Right lobe of liver (tissue), 6 donors: ENCODE data around the gene CEP72. TPM values are rescaled to one million over a fixed set of nuclear protein-coding genes. Genes with fewer than 3 reads are reported as not detected.
A peak's percentile ranks its signal among the peaks of the same experiment; 100 is the strongest.

Experiments used
- ATAC-seq, 4 donors: fragments of 200-7000 bp; cut with Tn5 transposase; one replicate each; pipeline ENCODE4 v1.9.1; 2020; ENCODE audit warnings: mild to moderate bottlenecking in 4 of 4, moderate library complexity in 4 of 4
- DNase-seq, 3 donors: peaks; one replicate each; pipeline ENCODE4 v3.0.0-alpha.2; 2020
- H3K27ac ChIP-seq, 3 donors: fragments of 200-600 bp; one replicate each; pipeline ENCODE4 v1.8.0; 2022
- H3K27me3 ChIP-seq, 2 donors: fragments of 200-600 bp; one replicate each; pipeline ENCODE4 v1.8.0; 2022
- H3K36me3 ChIP-seq, 4 donors: fragments of 200-600 bp; sonication (generic) in 1 of 4; one replicate each; pipeline versions ENCODE4 v1.5.1 to v1.8.0; 2017 to 2022; ENCODE audit warnings: control low read depth in 1 of 4
- H3K4me1 ChIP-seq, 4 donors: fragments of 200-600 bp; sonication (generic) in 1 of 4; one replicate each; pipeline versions ENCODE4 v1.5.1 to v1.8.0; 2017 to 2022; ENCODE audit warnings: control low read depth in 1 of 4
- H3K4me3 ChIP-seq, 3 donors: fragments of 200-600 bp; one replicate each; pipeline ENCODE4 v1.8.0; 2022
- H3K9me3 ChIP-seq, 4 donors: fragments of 200-600 bp; sonication (generic) in 1 of 4; one replicate each; pipeline versions ENCODE4 v1.5.1 to v1.8.0; 2017 to 2022; ENCODE audit warnings: control low read depth in 1 of 4
- POLR2A ChIP-seq: fragments of 450-650 bp; IDR thresholded peaks from one replicate; pipeline ENCODE4 v1.6.1; 2017; ENCODE audit warnings: antibody characterized with exemption, mild to moderate bottlenecking
- WGBS: methylation state at CpG from one replicate; pipeline ENCODE4 v1.1.6; 2018; ENCODE audit warnings: low coverage, low lambda C conversion rate; ENCODE audit not compliant: insufficient coverage; ENCODE audit errors: missing lambda C conversion rate; 5-methylcytosine and 5-hydroxymethylcytosine counted together
- intact Hi-C, 2 donors: fragments of 100-400 bp; cut with DNase I; formaldehyde crosslinking; loops; one replicate each; pipeline versions ENCODE4 v1.11.2 to v1.14.1; 2022
- total RNA-seq, 6 experiments: library from RNA; depleted of rRNA in 2 of 6; stranded (reverse); fragments of >200 nt in 2 of 6; fragmentation: NEBNext Ultra II Directional in 3 of 6; extraction: Animal tissue kit (Norgen Biotek cat#: 25700) in 3 of 6; gene quantifications; one replicate each; pipeline versions ENCODE4 v1.1.0 to v1.2.4, GENCODE V29; 2016 to 2023
- TF ChIP-seq, protein P1 (sequence below), 4 donors: fragments of 200-600 bp in 3 of 4; fragments of 450-650 bp in 1 of 4; IDR thresholded peaks; one replicate each; pipeline versions ENCODE4 v1.5.1 to v1.8.0; 2016 to 2022; ENCODE audit warnings: antibody characterized with exemption in 4 of 4, mild to moderate bottlenecking in 2 of 4
- donor health status: DM: no; HTN: yes; CAD: no.
- donor health status: DM: no; HTN: no; CAD: no.
- donor health status: DM: no; HTN: no; CAD: no.
- donor health status: DM: no; HTN: yes; CAD: no.
- donor health status: DM: no; HTN: yes; CAD: no.

Gene CEP72
- total RNA-seq, 6 experiments from 2014 or later, result 3.4 to 6.0 (median 4.2) TPM

GRCh38 chr5:582936-583635 lies 29.1 kb upstream of the CEP72 start:
- 63% methylated on average over 14 of the region's 24 CpGs for WGBS
- no peak for TF ChIP-seq POLR2A
- TF ChIP-seq, protein P1, sequence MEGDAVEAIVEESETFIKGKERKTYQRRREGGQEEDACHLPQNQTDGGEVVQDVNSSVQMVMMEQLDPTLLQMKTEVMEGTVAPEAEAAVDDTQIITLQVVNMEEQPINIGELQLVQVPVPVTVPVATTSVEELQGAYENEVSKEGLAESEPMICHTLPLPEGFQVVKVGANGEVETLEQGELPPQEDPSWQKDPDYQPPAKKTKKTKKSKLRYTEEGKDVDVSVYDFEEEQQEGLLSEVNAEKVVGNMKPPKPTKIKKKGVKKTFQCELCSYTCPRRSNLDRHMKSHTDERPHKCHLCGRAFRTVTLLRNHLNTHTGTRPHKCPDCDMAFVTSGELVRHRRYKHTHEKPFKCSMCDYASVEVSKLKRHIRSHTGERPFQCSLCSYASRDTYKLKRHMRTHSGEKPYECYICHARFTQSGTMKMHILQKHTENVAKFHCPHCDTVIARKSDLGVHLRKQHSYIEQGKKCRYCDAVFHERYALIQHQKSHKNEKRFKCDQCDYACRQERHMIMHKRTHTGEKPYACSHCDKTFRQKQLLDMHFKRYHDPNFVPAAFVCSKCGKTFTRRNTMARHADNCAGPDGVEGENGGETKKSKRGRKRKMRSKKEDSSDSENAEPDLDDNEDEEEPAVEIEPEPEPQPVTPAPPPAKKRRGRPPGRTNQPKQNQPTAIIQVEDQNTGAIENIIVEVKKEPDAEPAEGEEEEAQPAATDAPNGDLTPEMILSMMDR (IDR thresholded peaks at IDR 0.05), result no peak
- Histone ChIP-seq H3K27ac (no peak overlapping the region), H3K4me3 (no peak overlapping the region), H3K4me1 (no peaks in the 10 kb centered on the region), H3K9me3 (no peaks in the 10 kb centered on the region), H3K27me3 (no peaks in the 10 kb centered on the region), H3K36me3 (no peaks in the 10 kb centered on the region)
- ATAC-seq (no peak), DNase-seq (peak in 1 of 3 donors; percentile 25)
- intact Hi-C loops, result no loop called here

GRCh38 chr5:583645-584044 lies 28.5 kb upstream of the CEP72 start:
- no peaks in the 10 kb centered on the region for H3K9me3 ChIP-seq
- no peak overlapping the region for H3K4me3 ChIP-seq
- H3K27me3 ChIP-seq, result no peaks in the 10 kb centered on the region
- ATAC-seq, result no peak
- no peak overlapping the region for H3K27ac ChIP-seq
- no peaks in the 10 kb centered on the region for H3K4me1 ChIP-seq
- no peaks in the 10 kb centered on the region for H3K36me3 ChIP-seq
- intact Hi-C loops, result no loop called here
- WGBS, result 74% methylated on average over 2 of the region's 2 CpGs
- no peak for DNase-seq
- TF ChIP-seq, protein P1 (IDR thresholded peaks at IDR 0.05), result no peak
- TF ChIP-seq POLR2A, result no peak

- TF ChIP-seq, protein P1 (IDR thresholded peaks at IDR 0.05), result no peak
- no peak for TF ChIP-seq POLR2A
- intact Hi-C loops, result no loop called here
- DNase-seq (no peak), ATAC-seq (no peak)
- Histone ChIP-seq H3K4me3 (no peak overlapping the region), H3K36me3 (no peaks in the 10 kb centered on the region), H3K9me3 (no peaks in the 10 kb centered on the region), H3K27me3 (no peaks in the 10 kb centered on the region), H3K4me1 (no peaks in the 10 kb centered on the region), H3K27ac (no peak overlapping the region)
- WGBS, result 71% methylated on average over 2 of the region's 2 CpGs
Observed at GRCh38 chr5:584216-584615, 27.9 kb upstream of the CEP72 start.

DNA sequence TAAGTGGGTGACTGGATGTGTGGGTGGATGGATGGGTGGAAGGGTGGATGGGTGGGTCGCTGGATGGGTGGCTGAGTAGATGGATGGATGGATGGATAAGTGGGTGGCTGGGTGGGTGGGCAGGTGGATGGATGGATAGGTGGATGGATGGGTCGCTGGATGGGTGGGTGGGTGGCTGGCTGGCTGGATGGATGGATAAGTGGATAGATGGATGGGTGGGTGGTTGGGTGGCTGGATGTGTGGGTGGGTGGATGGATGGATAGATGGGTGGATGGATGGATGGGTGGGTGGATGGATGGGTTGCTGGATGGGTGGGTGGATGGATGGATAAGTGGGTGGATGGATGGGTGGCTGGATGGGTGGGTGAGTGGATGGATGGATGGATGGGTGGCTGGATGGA lies 27.3 kb upstream of the CEP72 start:
- Histone ChIP-seq H3K36me3 (no peaks in the 10 kb centered on the region), H3K4me3 (no peak overlapping the region), H3K4me1 (no peaks in the 10 kb centered on the region), H3K9me3 (no peaks in the 10 kb centered on the region), H3K27ac (no peak overlapping the region), H3K27me3 (no peaks in the 10 kb centered on the region)
- TF ChIP-seq, protein P1 (IDR thresholded peaks at IDR 0.05), result no peak
- no peak for TF ChIP-seq POLR2A
- 68% methylated on average over 2 of the region's 2 CpGs for WGBS
- ATAC-seq (no peak), DNase-seq (no peak)
- intact Hi-C loops, result no loop called here
